Peyer's patch (tissue), 4 donors: ENCODE measurements around the gene PTAFR.

Source experiments
- POLR2A ChIP-seq, 2 donors: fragments of 450-650 bp; IDR thresholded peaks; one replicate each; pipeline ENCODE4 v1.5.1; 2017; ENCODE audit warnings: antibody characterized with exemption in 2 of 2, mild to moderate bottlenecking in 2 of 2, moderate library complexity in 2 of 2
- TF ChIP-seq, protein P1 (sequence below), 6 experiments: fragments of 450-650 bp in 4 of 6; fragments of 200-600 bp in 2 of 6; sonication (generic) in 1 of 6; IDR thresholded peaks; one replicate each; pipeline ENCODE4 v1.5.1; 2017 to 2019; ENCODE audit warnings: antibody characterized with exemption in 6 of 6, mild to moderate bottlenecking in 3 of 6, moderate library complexity in 1 of 6

DNA sequence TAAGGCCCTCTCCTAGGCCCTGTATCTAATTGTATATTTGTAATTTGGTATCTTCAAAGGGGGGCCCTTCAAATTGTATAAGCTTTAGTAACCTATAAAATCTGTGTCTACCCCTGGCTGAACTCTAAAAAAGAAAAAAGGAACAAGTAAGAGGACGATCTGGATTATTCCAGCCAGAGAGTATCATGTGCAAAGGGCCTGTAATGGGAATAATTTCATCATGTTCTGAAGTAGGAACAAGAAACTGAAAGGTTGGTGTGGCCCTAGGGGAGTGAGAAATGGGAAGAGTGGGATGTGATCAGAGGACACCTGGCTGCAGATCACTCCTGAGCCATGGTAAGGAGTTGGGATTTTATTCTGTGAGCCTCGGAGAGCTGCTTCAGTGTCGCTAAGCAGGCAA lies 14.7 kb downstream of the PTAFR start:
- TF ChIP-seq POLR2A (IDR thresholded peaks at IDR 0.05) = no peak
- TF ChIP-seq, protein P1, sequence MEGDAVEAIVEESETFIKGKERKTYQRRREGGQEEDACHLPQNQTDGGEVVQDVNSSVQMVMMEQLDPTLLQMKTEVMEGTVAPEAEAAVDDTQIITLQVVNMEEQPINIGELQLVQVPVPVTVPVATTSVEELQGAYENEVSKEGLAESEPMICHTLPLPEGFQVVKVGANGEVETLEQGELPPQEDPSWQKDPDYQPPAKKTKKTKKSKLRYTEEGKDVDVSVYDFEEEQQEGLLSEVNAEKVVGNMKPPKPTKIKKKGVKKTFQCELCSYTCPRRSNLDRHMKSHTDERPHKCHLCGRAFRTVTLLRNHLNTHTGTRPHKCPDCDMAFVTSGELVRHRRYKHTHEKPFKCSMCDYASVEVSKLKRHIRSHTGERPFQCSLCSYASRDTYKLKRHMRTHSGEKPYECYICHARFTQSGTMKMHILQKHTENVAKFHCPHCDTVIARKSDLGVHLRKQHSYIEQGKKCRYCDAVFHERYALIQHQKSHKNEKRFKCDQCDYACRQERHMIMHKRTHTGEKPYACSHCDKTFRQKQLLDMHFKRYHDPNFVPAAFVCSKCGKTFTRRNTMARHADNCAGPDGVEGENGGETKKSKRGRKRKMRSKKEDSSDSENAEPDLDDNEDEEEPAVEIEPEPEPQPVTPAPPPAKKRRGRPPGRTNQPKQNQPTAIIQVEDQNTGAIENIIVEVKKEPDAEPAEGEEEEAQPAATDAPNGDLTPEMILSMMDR (IDR thresholded peaks at IDR 0.05) = no peak
